Gastroesophageal sphincter (tissue), 4 donors: ENCODE results near the gene PLA2G2A. TPM values are rescaled to one million over a fixed set of nuclear protein-coding genes. Genes with fewer than 3 reads are reported as not detected.

Experiments used
- ATAC-seq: fragments of 150-250 bp; one replicate; pipeline ENCODE4 v1.9.1; 2016; ENCODE audit warnings: mild to moderate bottlenecking, moderate library complexity
- H3K27ac ChIP-seq, 4 donors: fragments of 200-600 bp; sonication (generic) in 3 of 4; 1 replicate in 3 of 4; 2 replicates in 1 of 4; pipeline ENCODE4 v1.5.1; 2016 to 2019
- H3K27me3 ChIP-seq: fragments of 200-600 bp; sonication (generic); one replicate; pipeline ENCODE4 v1.5.1; 2019
- H3K36me3 ChIP-seq, 2 donors: fragments of 200-600 bp; sonication (generic); one replicate each; pipeline ENCODE4 v1.5.1; 2019; ENCODE audit warnings: control low read depth in 1 of 2
- H3K4me1 ChIP-seq, 3 donors: fragments of 200-600 bp; sonication (generic); 1 replicate in 2 of 3; 2 replicates in 1 of 3; pipeline ENCODE4 v1.5.1; 2016 to 2019; ENCODE audit warnings: control low read depth in 2 of 3
- H3K4me3 ChIP-seq, 2 donors: fragments of 200-600 bp; sonication (generic); one replicate each; pipeline ENCODE4 v1.5.1; 2019; ENCODE audit warnings: mild to moderate bottlenecking in 1 of 2, moderate library complexity in 1 of 2
- H3K9me3 ChIP-seq, 3 donors: fragments of 200-600 bp; sonication (generic); one replicate each; pipeline ENCODE4 v1.5.1; 2017 to 2019; ENCODE audit warnings: control low read depth in 2 of 3
- CTCF ChIP-seq, 4 experiments: fragments of 200-600 bp in 2 of 4; fragments of 450-650 bp in 2 of 4; sonication (generic) in 1 of 4; IDR thresholded peaks; one replicate each; pipeline ENCODE4 v1.5.1; 2017 to 2019; ENCODE audit warnings: antibody characterized with exemption in 4 of 4, mild to moderate bottlenecking in 2 of 4, moderate library complexity in 2 of 4
- EP300 ChIP-seq: sonication (generic); formaldehyde crosslinking; IDR thresholded peaks from one replicate; pipeline ENCODE4 v1.6.1; 2017; ENCODE audit warnings: antibody characterized with exemption, mild to moderate bottlenecking
- POLR2A ChIP-seq, 2 donors: fragments of 450-650 bp; IDR thresholded peaks; one replicate each; pipeline ENCODE4 v1.6.1; 2017; ENCODE audit warnings: antibody characterized with exemption in 2 of 2, mild to moderate bottlenecking in 2 of 2, moderate library complexity in 1 of 2
- POLR2AphosphoS5 ChIP-seq: sonication (generic); formaldehyde crosslinking; IDR thresholded peaks from one replicate; pipeline ENCODE4 v1.6.1; 2017; ENCODE audit warnings: antibody characterized with exemption
- WGBS, 2 donors: methylation state at CpG; one replicate each; pipeline ENCODE4 v1.1.5; 2018; ENCODE audit warnings: low coverage in 1 of 2; 5-methylcytosine and 5-hydroxymethylcytosine counted together
- total RNA-seq, 4 donors: library from RNA; depleted of rRNA; stranded (reverse); fragments of >200 nt; gene quantifications; one replicate each; pipeline ENCODE4 v1.1.0, GENCODE V29; 2016

Gene PLA2G2A
- total RNA-seq, 4 donors from 2014 or later: 16.5 to 300 (median 96.0) TPM

DNA sequence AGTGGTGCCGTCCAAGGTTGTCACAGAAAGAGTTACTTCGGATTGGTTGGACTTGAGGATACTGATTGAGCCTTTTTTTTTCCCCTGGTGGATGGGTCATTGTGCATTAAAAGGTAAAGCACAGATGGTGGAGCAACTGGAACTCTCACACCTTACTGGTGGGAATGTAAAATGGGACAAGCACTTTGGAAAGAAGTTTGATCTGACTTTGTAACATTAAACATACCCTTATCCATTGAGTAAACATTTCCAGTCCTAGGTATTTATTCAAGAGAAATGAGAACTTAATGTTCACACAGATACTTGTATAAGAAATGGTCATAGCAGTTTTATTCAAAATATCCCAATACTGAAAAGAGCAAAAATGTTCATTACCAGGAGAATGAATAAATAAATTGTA lies 14.9 kb downstream of the PLA2G2A start:
- Histone ChIP-seq H3K9me3 (peaks cover 0 to 9% (median 0%) of the 10 kb centered on the region in 3 donors), H3K27ac (no peak overlapping the region), H3K4me3 (no peak overlapping the region), H3K4me1 (no peaks in the 10 kb centered on the region), H3K36me3 (no peaks in the 10 kb centered on the region), H3K27me3 (peaks cover 36% of the 10 kb centered on the region)
- TF ChIP-seq POLR2AphosphoS5 (no peak), EP300 (no peak)
- 83% methylated on average over 2 of the region's 2 CpGs; no CpG with 5 or more reads in 1 of the 2 donors for WGBS, 2 donors
- no peak for ATAC-seq

DNA sequence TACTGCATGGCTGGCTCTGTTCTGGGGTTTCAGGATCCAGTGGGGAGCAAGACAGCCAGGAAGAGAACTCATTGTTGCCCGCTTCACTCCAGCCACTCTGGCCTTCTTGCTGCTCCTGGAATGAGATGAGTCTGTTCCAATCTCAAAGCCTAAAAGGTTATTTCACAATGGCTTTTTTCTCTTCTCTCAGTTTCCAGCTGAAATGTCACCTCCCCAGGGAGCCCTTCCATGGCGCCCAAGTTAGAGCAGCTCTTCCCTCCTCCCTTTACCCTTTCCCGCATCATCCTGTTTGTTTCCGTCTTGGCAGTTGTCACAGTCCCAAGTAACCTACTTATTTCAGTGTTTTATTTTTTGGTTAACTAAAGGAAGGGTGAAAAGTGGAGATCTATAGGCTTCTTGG lies 15.8 kb downstream of the PLA2G2A start:
- 84% methylated on average over 4 of the region's 4 CpGs; no CpG with 5 or more reads in 1 of the 2 donors for WGBS, 2 donors
- no peaks in the 10 kb centered on the region for H3K4me1 ChIP-seq
- H3K36me3 ChIP-seq: no peaks in the 10 kb centered on the region
- no peak for ATAC-seq
- H3K4me3 ChIP-seq: no peak overlapping the region
- H3K27me3 ChIP-seq: peaks cover 35% of the 10 kb centered on the region
- peaks cover 0 to 9% (median 0%) of the 10 kb centered on the region in 3 donors for H3K9me3 ChIP-seq
- no peak for TF ChIP-seq CTCF (IDR thresholded peaks at IDR 0.05)
- TF ChIP-seq POLR2A (IDR thresholded peaks at IDR 0.05): no peak
- TF ChIP-seq EP300: no peak
- TF ChIP-seq POLR2AphosphoS5: no peak
- no peak overlapping the region for H3K27ac ChIP-seq

GRCh38 chr1:19960591-19960990 lies 18.8 kb downstream of the PLA2G2A start:
- no peaks in the 10 kb centered on the region for H3K4me1 ChIP-seq
- H3K27ac ChIP-seq: no peak overlapping the region
- no peak for ATAC-seq
- H3K4me3 ChIP-seq: no peak overlapping the region
- H3K36me3 ChIP-seq: no peaks in the 10 kb centered on the region
- peaks cover 0 to 9% (median 0%) of the 10 kb centered on the region in 3 donors for H3K9me3 ChIP-seq
- H3K27me3 ChIP-seq: peaks cover 35% of the 10 kb centered on the region
- no peak for TF ChIP-seq EP300
- no peak for TF ChIP-seq POLR2A (IDR thresholded peaks at IDR 0.05)
- 38 to 50% methylated on average over 1 to 4 of the region's 5 CpGs for WGBS, 2 donors

GRCh38 chr1:19957779-19958178 lies 21.6 kb downstream of the PLA2G2A start:
- H3K36me3 ChIP-seq: no peaks in the 10 kb centered on the region
- H3K4me3 ChIP-seq: no peak overlapping the region
- H3K9me3 ChIP-seq: no peaks in the 10 kb centered on the region
- H3K27ac ChIP-seq: no peak overlapping the region
- no peak for ATAC-seq
- 63 to 79% methylated on average over 3 to 4 of the region's 4 CpGs for WGBS, 2 donors
- TF ChIP-seq POLR2A (IDR thresholded peaks at IDR 0.05): no peak
- no peak for TF ChIP-seq CTCF (IDR thresholded peaks at IDR 0.05)
- TF ChIP-seq EP300: no peak
- TF ChIP-seq POLR2AphosphoS5: no peak
- H3K4me1 ChIP-seq: no peaks in the 10 kb centered on the region
- H3K27me3 ChIP-seq: peaks cover 34% of the 10 kb centered on the region

DNA sequence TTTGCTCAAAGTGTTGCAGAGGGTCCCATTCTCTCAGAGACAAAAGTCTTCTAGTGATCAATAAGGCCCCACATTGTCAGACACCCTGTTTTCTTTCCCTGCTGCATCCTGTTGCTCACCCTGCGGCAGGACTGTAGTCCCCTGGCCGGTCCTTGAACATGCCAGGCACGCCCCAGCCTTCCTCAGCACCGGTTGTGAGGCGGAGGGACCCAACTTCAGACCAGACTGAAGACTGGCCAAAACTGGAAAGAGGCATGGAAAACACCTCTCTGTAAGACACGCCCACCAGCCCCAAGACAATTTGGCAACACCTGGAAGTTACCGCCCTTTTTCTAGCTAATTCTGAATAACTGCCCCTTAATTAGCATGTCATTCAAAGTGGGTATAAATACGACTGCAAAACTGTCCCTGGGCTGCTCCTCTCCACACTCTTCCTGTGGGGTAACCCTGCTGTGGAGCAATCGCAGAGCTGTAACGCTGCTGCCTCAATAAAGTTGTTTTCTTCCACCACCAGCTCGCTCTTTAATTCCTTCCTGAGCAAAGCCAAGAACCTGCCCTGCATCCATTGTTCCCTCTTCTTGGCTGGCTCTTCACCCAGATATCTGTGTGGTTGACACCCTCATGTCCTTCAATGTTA lies 23.8 kb downstream of the PLA2G2A start:
- TF ChIP-seq CTCF (IDR thresholded peaks at IDR 0.05) (no peak), EP300 (no peak), POLR2A (IDR thresholded peaks at IDR 0.05) (no peak), POLR2AphosphoS5 (no peak)
- no peak overlapping the region for H3K4me3 ChIP-seq
- H3K4me1 ChIP-seq: no peaks in the 10 kb centered on the region
- no peaks in the 10 kb centered on the region for H3K36me3 ChIP-seq
- no peaks in the 10 kb centered on the region for H3K9me3 ChIP-seq
- no peak overlapping the region for H3K27ac ChIP-seq
- no peak for ATAC-seq
- H3K27me3 ChIP-seq: peaks cover 21% of the 10 kb centered on the region
- WGBS, 2 donors: 63 to 83% methylated on average over 7 to 8 of the region's 11 CpGs

- WGBS, 2 donors: 70% methylated on average over 1 of the region's 2 CpGs; no CpG with 5 or more reads in 1 of the 2 donors
- Histone ChIP-seq H3K4me1 (no peaks in the 10 kb centered on the region), H3K27me3 (peaks cover 18% of the 10 kb centered on the region), H3K27ac (no peak overlapping the region), H3K9me3 (no peaks in the 10 kb centered on the region), H3K4me3 (no peak overlapping the region), H3K36me3 (no peaks in the 10 kb centered on the region)
- TF ChIP-seq EP300 (no peak), CTCF (IDR thresholded peaks at IDR 0.05) (no peak), POLR2AphosphoS5 (no peak), POLR2A (IDR thresholded peaks at IDR 0.05) (no peak)
- no peak for ATAC-seq
Measured at GRCh38 chr1:19954059-19954458, 25.4 kb downstream of the PLA2G2A start.
